Measurements from ENCODE around the gene PLEKHG5.

PLEKHG5 gene

GRCh38 chr1:6475381-6476133 is 15.9 kb downstream of the PLEKHG5 start:
- DNase-seq, result peak; percentile 84

- DNase-seq, result no peak
Measured at GRCh38 chr1:6474815-6475282, 16.6 kb downstream of the PLEKHG5 start.

GRCh38 chr1:6473974-6474814 is 17.3 kb downstream of the PLEKHG5 start:
- no peak for DNase-seq

- no peak for DNase-seq
Measured at GRCh38 chr1:6473156-6473555, 18.3 kb downstream of the PLEKHG5 start.

GRCh38 chr1:6472391-6472790 is 19.1 kb downstream of the PLEKHG5 start:
- DNase-seq, result no peak

GRCh38 chr1:6471970-6472368 is 19.5 kb downstream of the PLEKHG5 start:
- DNase-seq, result no peak

- DNase-seq, result peak; percentile 52
Measured at GRCh38 chr1:6471086-6471969, 20.1 kb downstream of the PLEKHG5 start.

GRCh38 chr1:6470132-6471085 is 21.1 kb downstream of the PLEKHG5 start:
- DNase-seq, result no peak

- DNase-seq, result no peak
Measured at GRCh38 chr1:6468729-6469461, 22.6 kb downstream of the PLEKHG5 start.

- no peak for DNase-seq
Measured at GRCh38 chr1:6467744-6468688, 23.5 kb downstream of the PLEKHG5 start.

- no peak for DNase-seq
Measured at GRCh38 chr1:6467224-6467623, 24.2 kb downstream of the PLEKHG5 start.

- no peak for DNase-seq
Measured at GRCh38 chr1:6466751-6467150, 24.7 kb downstream of the PLEKHG5 start.

GRCh38 chr1:6466023-6466422 is 25.4 kb downstream of the PLEKHG5 start, which contains the start of gene TNFRSF25:
Gene TNFRSF25 (minus strand): TSS chr1:6466173. CDS start chr1:6466107, 66 bp downstream.
- peak; percentile 76 for DNase-seq

GRCh38 chr1:6465461-6466005 is 25.9 kb downstream of the PLEKHG5 start:
- DNase-seq, result peak; percentile 57

- DNase-seq, result no peak
Measured at GRCh38 chr1:6464915-6465314, 26.6 kb downstream of the PLEKHG5 start.

- peak; percentile 55 for DNase-seq
Measured at GRCh38 chr1:6464514-6464836, 27.0 kb downstream of the PLEKHG5 start.

- DNase-seq, result no peak
Measured at GRCh38 chr1:6463120-6463412, 28.4 kb downstream of the PLEKHG5 start.

- no peak for DNase-seq
Measured at GRCh38 chr1:6462412-6463119, 28.9 kb downstream of the PLEKHG5 start.

All from CD4-positive, alpha-beta T cell treated with Interleukin-21 for 1 hour (primary cell).